Parathyroid adenoma (tissue), 2 donors: ENCODE results near the gene TRMT1.

ENCODE experiments used
- H2AFZ ChIP-seq: fragments of 300-600 bp; sonication (generic); one replicate; pipeline ENCODE4 v1.7.0; 2017; ENCODE audit warnings: antibody characterized with exemption, mild to moderate bottlenecking
- H3K27ac ChIP-seq: fragments of 300-600 bp; sonication (generic); one replicate; pipeline ENCODE4 v1.7.0; 2017
- H3K27me3 ChIP-seq: fragments of 300-600 bp; sonication (generic); one replicate; pipeline ENCODE4 v1.7.0; 2017; ENCODE audit warnings: low read length; ENCODE audit not compliant: control insufficient read depth, insufficient read depth
- H3K36me3 ChIP-seq: fragments of 300-600 bp; sonication (generic); one replicate; pipeline ENCODE4 v1.7.0; 2017; ENCODE audit warnings: low read length; ENCODE audit not compliant: control insufficient read depth, insufficient read depth
- H3K4me1 ChIP-seq: fragments of 300-600 bp; sonication (generic); one replicate; pipeline ENCODE4 v1.7.0; 2017; ENCODE audit warnings: control low read depth
- H3K4me2 ChIP-seq: fragments of 300-600 bp; sonication (generic); one replicate; pipeline ENCODE4 v1.7.0; 2017; ENCODE audit warnings: low read length
- H3K4me3 ChIP-seq: fragments of 300-600 bp; sonication (generic); one replicate; pipeline ENCODE4 v1.7.0; 2017; ENCODE audit warnings: low read depth, low read length
- H3K79me2 ChIP-seq: fragments of 300-600 bp; sonication (generic); one replicate; pipeline ENCODE4 v1.7.0; 2017; ENCODE audit warnings: control low read depth
- H3K9ac ChIP-seq: fragments of 300-600 bp; sonication (generic); one replicate; pipeline ENCODE4 v1.7.0; 2017; ENCODE audit warnings: mild to moderate bottlenecking
- H3K9me3 ChIP-seq: fragments of 300-600 bp; sonication (generic); one replicate; pipeline ENCODE4 v1.7.0; 2017; ENCODE audit warnings: low read length; ENCODE audit not compliant: control insufficient read depth
- CTCF ChIP-seq: fragments of 300-600 bp; sonication (generic); IDR thresholded peaks from one replicate; pipeline ENCODE4 v1.7.0; 2017; ENCODE audit warnings: antibody characterized with exemption, mild to moderate bottlenecking
- donor health status: primary hyperparathyroidism.

Gene TRMT1

GRCh38 chr19:13087795-13088537 is 28.6 kb downstream of the TRMT1 start:
- Histone ChIP-seq H3K4me1 (no peaks in the 10 kb centered on the region), H3K36me3 (no peaks in the 10 kb centered on the region), H3K9me3 (no peaks in the 10 kb centered on the region), H3K27ac (no peak overlapping the region), H2AFZ (no peak overlapping the region), H3K4me3 (no peak overlapping the region), H3K4me2 (no peak overlapping the region), H3K79me2 (no peaks in the 10 kb centered on the region), H3K9ac (no peak overlapping the region), H3K27me3 (no peaks in the 10 kb centered on the region)
- no peak for TF ChIP-seq CTCF

DNA sequence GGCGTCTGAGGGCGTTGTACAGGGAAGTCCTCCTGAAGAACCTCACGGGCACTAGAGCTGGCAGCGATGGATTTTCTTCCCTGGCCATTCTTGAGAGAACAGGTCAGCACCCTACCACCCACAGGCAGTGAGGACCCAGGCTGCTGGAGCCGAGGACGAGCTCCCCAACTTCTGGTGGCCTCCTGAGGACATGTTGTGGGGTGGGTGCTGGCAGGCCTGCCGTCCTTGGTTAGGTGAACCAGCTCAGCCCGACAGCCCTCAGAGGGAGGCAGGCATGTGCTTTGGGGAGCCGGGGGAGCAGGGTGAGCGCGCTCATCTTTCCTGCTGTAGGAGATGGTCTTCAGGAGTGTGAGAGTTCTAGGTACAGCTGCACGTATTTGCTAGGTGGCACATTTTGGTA is 29.2 kb downstream of the TRMT1 start:
- no peak overlapping the region for H3K9ac ChIP-seq
- TF ChIP-seq CTCF: no peak

DNA sequence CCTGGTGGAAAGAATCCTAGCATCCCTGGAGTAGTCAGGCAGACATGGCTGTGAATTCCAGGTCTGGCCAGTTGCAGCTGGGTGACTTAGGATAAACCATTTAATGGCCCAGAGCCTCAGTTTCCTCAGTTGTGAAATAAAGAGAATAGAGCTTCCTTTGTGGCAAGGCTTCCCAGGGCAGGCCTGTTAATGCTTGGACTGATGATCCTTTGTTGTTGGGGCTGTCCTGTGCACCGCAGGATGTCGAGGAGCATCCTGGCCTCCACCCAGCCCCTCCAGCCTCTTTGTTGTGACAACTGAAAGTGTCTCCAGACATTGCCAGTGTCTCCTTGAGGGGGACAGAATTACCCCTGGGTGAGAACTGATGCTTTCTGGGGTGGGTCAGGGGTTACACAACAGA is 30.2 kb downstream of the TRMT1 start:
- no peak overlapping the region for H3K9ac ChIP-seq
- no peak overlapping the region for H3K4me2 ChIP-seq
- TF ChIP-seq CTCF: no peak
- no peaks in the 10 kb centered on the region for H3K4me1 ChIP-seq
- H3K27ac ChIP-seq: no peak overlapping the region
- H3K4me3 ChIP-seq: no peak overlapping the region
- no peaks in the 10 kb centered on the region for H3K79me2 ChIP-seq
- no peaks in the 10 kb centered on the region for H3K27me3 ChIP-seq
- H3K9me3 ChIP-seq: no peaks in the 10 kb centered on the region
- no peak overlapping the region for H2AFZ ChIP-seq
- H3K36me3 ChIP-seq: no peaks in the 10 kb centered on the region

More for the DNA sequence above, 29.2 kb downstream of the TRMT1 start:
- Histone ChIP-seq H3K27ac (no peak overlapping the region), H3K4me2 (no peak overlapping the region), H2AFZ (no peak overlapping the region), H3K36me3 (no peaks in the 10 kb centered on the region), H3K4me1 (no peaks in the 10 kb centered on the region), H3K79me2 (no peaks in the 10 kb centered on the region), H3K27me3 (no peaks in the 10 kb centered on the region), H3K9me3 (no peaks in the 10 kb centered on the region), H3K4me3 (no peak overlapping the region)

DNA sequence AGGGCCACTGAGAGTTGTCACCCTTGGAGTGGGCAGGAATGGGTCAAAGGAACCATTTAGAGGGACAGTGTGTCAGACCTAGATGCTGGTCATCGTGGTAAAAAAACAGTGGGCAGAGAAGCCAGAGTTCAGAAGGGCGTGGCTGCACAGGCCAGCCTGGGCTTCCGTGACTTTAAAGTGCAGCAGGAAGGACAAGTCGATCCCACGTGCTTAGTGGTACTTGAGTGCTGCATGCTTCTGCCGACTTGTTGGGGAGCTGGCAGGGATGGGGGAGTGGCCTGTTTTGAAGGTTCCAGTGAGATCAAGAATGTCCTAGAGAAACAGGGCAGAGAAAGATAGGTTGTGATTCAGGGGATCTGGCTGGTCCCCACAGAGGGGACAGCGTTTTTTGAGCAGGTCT is 30.9 kb downstream of the TRMT1 start:
- no peak overlapping the region for H3K27ac ChIP-seq
- TF ChIP-seq CTCF: no peak
- H3K9me3 ChIP-seq: no peaks in the 10 kb centered on the region
- no peak overlapping the region for H3K4me2 ChIP-seq
- H2AFZ ChIP-seq: no peak overlapping the region
- H3K27me3 ChIP-seq: no peaks in the 10 kb centered on the region
- H3K9ac ChIP-seq: no peak overlapping the region
- H3K4me3 ChIP-seq: no peak overlapping the region
- H3K4me1 ChIP-seq: no peaks in the 10 kb centered on the region
- H3K79me2 ChIP-seq: no peaks in the 10 kb centered on the region
- H3K36me3 ChIP-seq: no peaks in the 10 kb centered on the region

DNA sequence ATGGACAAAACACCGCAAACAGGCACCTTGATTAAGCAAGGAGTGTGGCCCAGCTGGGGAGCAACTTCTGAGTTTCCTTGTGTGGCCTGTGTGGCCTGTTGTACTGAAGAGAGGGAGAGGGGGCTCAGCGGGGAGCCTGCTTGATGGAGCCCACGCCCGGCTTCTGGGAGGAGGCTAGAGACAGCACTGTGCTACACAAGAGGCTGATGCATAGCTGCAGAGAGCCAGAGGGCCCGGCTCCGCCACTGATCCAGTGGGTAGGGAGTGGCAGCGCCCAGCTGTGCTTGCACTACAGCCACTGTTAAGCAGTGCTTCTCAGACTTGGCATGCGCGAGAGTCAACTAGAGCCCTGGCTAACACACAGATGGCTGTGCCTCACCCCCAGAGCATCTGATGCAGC is 32.9 kb downstream of the TRMT1 start:
- no peak overlapping the region for H2AFZ ChIP-seq
- H3K27me3 ChIP-seq: no peaks in the 10 kb centered on the region
- no peaks in the 10 kb centered on the region for H3K36me3 ChIP-seq
- H3K9me3 ChIP-seq: no peaks in the 10 kb centered on the region
- no peak overlapping the region for H3K4me3 ChIP-seq
- H3K4me2 ChIP-seq: no peak overlapping the region
- no peak overlapping the region for H3K27ac ChIP-seq
- no peaks in the 10 kb centered on the region for H3K79me2 ChIP-seq
- H3K9ac ChIP-seq: no peak overlapping the region
- H3K4me1 ChIP-seq: no peaks in the 10 kb centered on the region
- TF ChIP-seq CTCF: no peak
